ENCODE data around the gene S100A5.

The S100A5 gene

DNA sequence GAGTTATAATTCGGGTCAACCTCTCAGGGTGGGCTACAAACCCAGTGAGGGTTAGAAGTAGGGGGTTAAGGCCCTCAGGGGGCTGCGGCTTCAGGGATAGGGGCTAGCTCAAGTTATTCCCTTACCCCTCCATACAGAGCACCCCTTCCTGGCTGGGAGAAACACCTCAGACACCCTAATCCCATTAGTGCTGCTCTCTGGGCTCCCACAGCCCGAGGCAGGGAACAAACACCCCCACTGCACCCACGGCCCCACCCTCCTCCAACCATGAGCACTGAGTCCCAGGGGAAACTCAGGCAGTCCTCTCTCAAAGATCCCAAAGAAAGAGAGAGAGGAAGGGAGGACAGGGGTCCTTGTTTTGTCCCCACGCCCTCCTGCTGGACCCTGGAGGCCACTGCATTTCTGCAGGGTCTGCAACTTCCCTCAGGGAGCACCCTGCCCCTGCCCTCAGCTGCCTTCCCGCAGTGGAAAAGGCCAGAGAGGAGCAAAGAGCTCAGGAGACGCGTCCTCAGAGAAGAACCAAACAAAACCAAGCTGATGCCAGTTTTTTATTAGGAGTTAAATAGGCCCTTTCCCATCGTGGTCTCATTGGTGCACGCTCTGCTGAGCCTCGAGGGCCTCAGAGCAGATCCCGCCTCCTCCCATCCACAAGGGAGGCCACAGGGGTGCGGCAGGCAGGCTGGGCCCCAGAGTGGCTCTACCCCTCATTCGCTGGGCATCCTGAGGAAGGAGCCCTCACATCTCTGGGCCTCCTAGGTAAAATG is 6.2 kb upstream of the S100A5 start:
- no peak for FAIRE-seq

DNA sequence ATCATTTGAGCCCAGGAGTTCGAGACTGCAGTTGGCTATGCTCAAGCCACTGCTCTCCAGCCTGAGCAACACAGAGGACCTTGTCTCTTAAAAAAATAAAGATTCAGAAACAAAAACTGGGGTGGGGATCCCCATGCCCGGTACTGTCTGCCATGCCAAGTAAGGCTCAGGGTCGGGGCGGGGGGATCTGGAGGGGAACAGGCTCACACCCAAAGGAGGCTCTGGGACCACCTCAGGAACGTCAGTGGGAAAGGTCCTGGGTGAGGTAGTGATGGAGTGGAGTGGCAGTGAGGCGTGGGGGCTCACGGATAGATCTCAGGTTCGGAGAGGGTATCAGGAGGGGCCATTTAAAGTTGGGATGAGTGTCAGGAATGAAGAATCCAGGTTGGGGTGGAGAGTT is 5.6 kb upstream of the S100A5 start:
- FAIRE-seq, result no peak

DNA sequence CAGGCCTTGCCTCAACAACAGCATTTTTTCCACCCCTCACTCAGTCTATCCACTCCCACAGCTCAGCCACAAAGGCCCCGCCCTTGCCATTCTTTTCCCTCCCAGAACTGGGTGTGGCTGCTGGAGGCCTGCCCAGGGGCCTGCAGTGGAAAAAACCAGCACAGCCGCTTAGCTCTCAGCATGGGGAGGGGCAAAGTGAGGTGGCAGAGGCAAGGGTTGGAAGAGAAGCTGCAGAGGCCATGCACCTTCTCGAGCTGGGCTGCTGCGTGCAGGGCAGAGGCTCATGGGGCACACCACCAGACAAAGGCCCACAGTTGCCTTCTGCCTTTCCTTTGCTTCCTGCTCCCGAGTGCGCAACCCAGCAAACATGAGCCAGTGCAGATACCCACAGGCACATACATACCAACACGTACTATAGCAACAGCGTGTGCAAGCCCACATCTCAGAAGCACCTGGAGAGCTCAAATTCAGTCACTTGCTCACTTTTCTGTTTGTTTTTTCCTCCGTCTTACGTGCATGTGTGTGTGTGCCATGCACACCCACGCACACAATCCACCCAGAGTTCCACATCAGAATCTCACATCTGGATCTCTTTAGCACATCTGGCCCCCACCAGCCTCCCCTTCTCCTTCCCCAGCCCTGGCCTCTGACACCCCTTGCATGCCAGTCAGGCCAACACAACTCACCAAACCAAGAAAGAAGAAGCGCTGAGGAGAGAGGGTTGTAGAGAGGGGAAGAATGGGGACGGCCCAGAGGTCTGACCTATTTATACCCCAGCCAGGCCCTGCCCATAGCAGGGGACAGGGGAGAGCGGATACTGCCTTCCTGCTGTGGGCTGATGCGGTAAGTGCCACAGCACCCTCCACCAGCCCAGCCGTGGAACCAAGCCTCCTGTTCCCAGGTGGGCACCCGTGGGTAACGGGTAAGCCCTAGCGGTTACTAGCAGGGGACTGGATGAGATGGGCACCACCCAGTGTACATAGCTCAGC is 4.6 kb upstream of the S100A5 start, which contains the start of gene S100A4:
S100A4 (minus strand) TSS at position 740 of the 989 bp plus-strand sequence. CDS start 1,012 bp downstream, outside the sequence.
- FAIRE-seq, result peak; percentile 79

GRCh38 chr1:153544453-153545066 is 3.8 kb upstream of the S100A5 start:
- no peak for FAIRE-seq

GRCh38 chr1:153543736-153544135 is 3.0 kb upstream of the S100A5 start:
- FAIRE-seq, result no peak

DNA sequence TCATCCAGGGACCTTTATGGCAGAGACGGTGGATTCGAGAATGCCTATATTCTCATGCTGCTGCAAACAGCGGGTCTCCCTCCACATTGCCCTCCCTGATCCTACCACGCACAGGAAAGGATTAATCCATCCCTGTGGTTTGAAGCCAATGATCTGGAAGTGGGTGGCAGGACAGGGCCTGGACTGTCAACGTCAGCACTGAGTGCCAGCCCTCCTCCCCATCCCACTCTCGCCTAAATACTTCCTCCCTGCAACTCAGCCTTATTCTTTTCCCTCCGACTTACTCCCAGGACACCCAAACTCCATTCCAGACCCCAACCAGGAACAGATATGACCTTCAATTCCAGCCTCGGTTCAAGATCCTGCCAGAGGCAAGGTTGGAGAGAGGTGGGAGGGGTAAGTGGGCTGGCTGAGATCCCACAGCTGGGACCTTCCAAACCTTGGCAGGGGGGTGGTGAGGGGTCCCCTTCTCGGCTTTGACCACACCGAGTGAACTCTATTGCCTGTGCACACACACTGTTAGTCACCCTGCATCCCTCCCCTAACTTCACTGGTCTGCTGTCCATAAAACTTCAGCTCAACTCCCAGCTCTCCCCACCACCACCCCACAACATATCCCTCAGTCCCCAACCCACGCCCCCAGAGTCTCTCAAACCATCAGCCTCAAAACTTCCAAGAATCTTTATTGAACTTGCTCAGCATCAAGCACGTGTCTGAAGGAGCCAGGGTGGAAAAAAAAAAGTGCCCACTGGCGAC is 2.4 kb upstream of the S100A5 start:
- FAIRE-seq, result no peak

GRCh38 chr1:153541641-153542590 is 1.2 kb upstream of the S100A5 start:
- no peak for FAIRE-seq

- no peak for FAIRE-seq
Observed at GRCh38 chr1:153539395-153540093, 1.2 kb downstream of the S100A5 start.

DNA sequence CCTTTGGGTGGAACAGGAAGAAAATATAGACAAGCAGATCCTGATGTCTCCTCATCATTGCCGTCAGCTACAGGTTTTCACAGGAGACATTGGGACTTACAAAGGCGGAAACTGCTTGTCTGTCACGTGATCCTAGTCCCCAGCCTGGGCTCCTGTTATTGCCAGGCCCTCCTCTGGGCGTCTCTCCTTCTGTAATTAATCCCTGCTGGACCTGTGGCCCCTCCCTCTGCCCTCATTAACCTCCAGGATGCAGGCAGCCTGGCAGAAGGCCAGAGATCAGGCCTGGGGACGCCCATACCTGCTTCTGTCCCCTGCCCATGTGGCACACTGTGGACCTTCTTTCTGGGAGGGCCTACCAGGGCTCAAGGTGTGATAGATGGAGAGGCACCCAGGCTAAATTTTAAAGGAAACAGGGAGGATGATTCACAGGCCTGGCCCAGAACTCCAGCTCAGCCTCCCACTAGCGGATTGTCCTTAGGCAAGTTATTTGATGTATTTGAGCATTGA is 2.4 kb downstream of the S100A5 start:
- FAIRE-seq, result no peak

DNA sequence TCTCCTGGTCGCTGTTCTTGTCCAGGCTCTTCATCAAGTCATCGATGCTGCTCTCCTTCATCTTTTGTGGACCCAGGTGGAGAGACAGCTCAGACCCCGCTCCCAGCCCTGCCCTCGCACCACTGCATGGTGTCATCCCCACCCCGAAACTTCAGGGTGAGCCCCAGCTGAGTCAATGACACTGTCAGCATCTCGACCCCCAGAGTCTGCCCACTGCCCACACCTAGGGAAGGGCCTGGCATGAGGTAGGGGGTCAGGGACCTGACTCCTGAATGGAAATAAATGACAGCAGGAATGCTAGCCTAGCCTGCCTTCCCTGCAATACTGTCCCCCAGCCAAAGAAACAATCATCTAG is 3.4 kb downstream of the S100A5 start:
- FAIRE-seq, result no peak

GRCh38 chr1:153536671-153537375 is 3.9 kb downstream of the S100A5 start:
- no peak for FAIRE-seq

DNA sequence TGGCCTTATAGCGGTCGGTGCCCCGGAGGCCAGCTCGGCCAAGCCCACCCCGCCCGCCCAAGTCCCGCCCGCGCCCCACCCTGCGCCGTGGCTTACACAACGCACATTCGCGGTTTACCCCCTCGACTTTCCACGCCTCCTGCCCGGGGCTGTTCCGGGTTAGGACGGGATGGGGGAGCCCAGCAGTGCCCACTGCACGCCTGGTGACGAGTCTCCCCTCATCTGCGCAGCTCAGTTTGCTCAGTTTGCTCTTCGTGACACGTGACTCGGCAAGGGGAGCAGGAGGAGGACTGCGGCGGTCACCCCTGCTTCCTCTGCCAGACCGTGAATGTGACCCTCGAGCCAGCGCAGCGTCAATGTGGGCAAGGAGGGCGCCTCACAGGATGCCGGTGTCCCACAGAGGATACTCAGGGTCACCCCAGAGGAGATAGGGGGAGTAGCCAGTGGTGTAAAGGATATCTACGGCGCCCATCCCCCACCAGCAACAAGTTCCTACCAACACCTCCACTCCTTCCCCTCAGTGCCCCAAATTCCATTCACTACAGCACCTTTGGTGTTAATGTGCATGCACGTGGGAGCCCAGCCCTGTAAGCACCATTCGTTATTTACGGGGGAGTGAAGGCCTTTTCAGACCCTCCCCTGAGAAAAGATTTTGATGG is 4.6 kb downstream of the S100A5 start:
- FAIRE-seq, result no peak

DNA sequence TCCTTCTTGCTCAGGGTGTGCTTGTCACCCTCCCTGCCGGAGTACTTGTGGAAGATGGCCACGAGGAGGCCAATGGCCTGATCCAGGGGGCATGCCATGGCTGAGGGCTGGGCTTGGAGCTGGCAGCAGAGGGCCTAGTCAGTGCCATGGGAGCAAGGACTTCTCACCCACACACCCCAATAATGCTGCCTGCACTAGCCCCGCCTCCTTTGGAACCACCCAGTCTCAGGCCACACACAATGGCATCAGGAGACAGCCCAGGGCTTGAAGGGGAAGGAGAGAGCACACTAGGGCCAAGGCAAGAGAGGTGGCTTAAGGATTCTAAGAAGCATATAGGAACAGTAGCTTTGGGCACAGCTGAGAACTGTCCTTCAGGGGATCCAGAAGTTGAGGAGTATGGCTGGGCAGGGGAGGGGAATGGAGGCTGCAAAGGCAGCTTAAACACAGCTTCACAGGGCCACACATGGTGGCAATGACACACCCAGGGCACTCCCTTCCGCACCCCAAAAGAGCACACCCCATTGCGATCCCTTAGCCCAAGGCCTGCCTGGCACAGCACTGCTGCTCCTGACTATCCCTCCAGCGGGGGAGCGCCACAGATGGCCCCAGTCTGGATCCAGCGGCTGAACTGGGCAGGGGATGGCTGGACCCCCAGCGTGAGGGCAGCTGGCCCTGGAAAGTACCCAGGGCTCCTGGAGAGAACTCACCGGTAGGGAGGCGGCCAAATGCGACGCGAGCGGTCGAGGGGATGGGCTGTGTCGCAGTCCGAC is 5.3 kb downstream of the S100A5 start, which contains the start of gene S100A6:
S100A6 (minus strand) TSS at position 750 of the 770 bp plus-strand sequence; CDS start at position 98, 652 bp downstream.
- no peak for FAIRE-seq

DNA sequence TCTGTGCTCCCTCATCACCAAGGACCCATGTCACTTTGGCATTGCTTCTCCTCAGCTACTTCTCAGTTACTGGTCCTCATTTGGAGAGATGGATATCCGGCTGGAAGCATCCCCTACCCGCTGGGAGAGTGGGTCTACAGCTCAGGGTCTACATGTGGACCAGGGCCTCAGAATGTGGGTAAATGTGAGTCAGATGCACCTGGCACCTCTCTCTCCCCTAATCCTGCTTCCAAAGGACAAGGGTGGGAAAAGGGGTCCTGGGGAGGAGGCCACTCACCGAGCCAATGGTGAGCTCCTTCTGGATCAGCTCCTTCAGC is 5.9 kb downstream of the S100A5 start:
- FAIRE-seq, result no peak

GRCh38 chr1:153534226-153534924 is 6.4 kb downstream of the S100A5 start:
- no peak for FAIRE-seq

DNA sequence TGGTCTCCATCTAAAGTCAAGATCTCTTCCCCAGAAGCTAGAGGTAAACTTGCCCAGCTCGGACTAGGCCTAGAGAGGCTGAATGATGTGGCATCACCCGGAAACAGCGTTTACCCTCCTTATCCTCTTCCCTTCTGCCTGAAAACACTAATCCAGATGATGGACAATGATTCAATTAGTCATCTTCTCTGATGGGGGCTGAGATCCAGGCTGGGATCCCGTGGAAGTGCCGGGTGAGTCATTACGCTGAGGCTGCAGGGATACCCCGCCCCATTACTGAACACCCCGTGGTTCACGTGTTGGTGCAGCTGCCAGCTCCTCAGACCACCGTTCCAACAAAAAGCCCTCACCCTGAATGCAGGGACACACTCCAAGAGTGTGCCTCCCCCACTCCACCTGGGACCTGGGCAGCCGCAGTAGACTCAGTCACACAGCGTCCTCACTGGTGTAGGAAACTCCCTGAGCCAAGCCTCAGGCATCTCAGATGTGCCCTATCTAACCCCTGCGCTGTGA is 7.0 kb downstream of the S100A5 start:
- FAIRE-seq, result no peak
